IMR-90 (cell line): ENCODE data around the gene LPCAT2. TPM values are rescaled to one million over a fixed set of nuclear protein-coding genes. Genes with fewer than 3 reads are reported as not detected.

Experiments used
- ATAC-seq: fragments of 200-7000 bp; cut with Tn5 transposase; 2 replicates; pipeline ENCODE4 v1.9.1; 2020; ENCODE audit warnings: low read depth, mild to moderate bottlenecking, moderate library complexity
- BruUV-seq: library from RNA; stranded (reverse); fragments of 400-500 nt; replicated peaks from 2 replicates; lab custom pipeline; 2021; lab: Mats Ljungman, UMichigan
- CTCF ChIA-PET: fragments of 300-600 bp; formaldehyde crosslinking; extraction: SDS; loops from one replicate; lab custom pipeline; 2021; ENCODE audit warnings: antibody characterized with exemption; lab: Yijun Ruan, JAX
- POLR2A ChIA-PET: fragments of 300-600 bp; sonication (Branson Sonifier 250); formaldehyde crosslinking; loops from one replicate; lab custom pipeline; 2022; ENCODE audit warnings: antibody characterized with exemption; ENCODE audit not compliant: unreplicated experiment; lab: Charles Lee
- DNase-seq: peaks from one replicate; pipeline ENCODE4 v3.0.0; 2013
- H2AFZ ChIP-seq: replicated peaks from 2 replicates; pipeline ENCODE3; 2013; ENCODE audit warnings: low read length, mild to moderate bottlenecking; ENCODE audit not compliant: poor library complexity
- H2AK5ac ChIP-seq: 2 replicates; pipeline ENCODE4 v1.6.1; 2013; ENCODE audit warnings: low read depth, low read length, inconsistent platforms
- H2AK9ac ChIP-seq: replicated peaks from 2 replicates; pipeline ENCODE3; 2013; ENCODE audit warnings: mild to moderate bottlenecking, low read depth, low read length, moderate library complexity; ENCODE audit not compliant: poor library complexity
- H2BK120ac ChIP-seq: 2 replicates; pipeline ENCODE4 v1.6.1; 2013; ENCODE audit warnings: low read depth, low read length, inconsistent platforms
- H2BK15ac ChIP-seq: 3 replicates; pipeline ENCODE4 v1.6.1; 2013; ENCODE audit warnings: low read depth, low read length, inconsistent platforms
- H2BK20ac ChIP-seq: 2 replicates; pipeline ENCODE4 v1.6.1; 2013; ENCODE audit warnings: low read depth, mild to moderate bottlenecking, inconsistent platforms, low read length, moderate library complexity
- H2BK5ac ChIP-seq: 2 replicates; pipeline ENCODE4 v1.6.1; 2013; ENCODE audit warnings: mild to moderate bottlenecking, low read depth, low read length, inconsistent platforms; ENCODE audit not compliant: poor library complexity, severe bottlenecking
- H3K14ac ChIP-seq: replicated peaks from 2 replicates; pipeline ENCODE4 v1.6.1; 2013; ENCODE audit warnings: low read depth, low read length, inconsistent platforms
- H3K18ac ChIP-seq: 2 replicates; pipeline ENCODE4 v1.6.1; 2013; ENCODE audit warnings: low read depth, low read length, control low read depth
- H3K23ac ChIP-seq: 2 replicates; pipeline ENCODE4 v1.6.1; 2013; ENCODE audit warnings: low read depth, low read length, inconsistent platforms
- H3K27ac ChIP-seq: 2 replicates; pipeline ENCODE4 v1.5.1; 2013; ENCODE audit warnings: mild to moderate bottlenecking, control low read depth, low read length; ENCODE audit not compliant: insufficient read depth
- H3K27me3 ChIP-seq: 2 replicates; pipeline ENCODE4 v1.6.1; 2013; ENCODE audit warnings: low read length; ENCODE audit not compliant: control insufficient read depth, insufficient read depth
- H3K36me3 ChIP-seq: 2 replicates; pipeline ENCODE4 v1.6.1; 2013; ENCODE audit warnings: low read length, mixed read lengths; ENCODE audit not compliant: control insufficient read depth, insufficient read depth
- H3K4ac ChIP-seq: 2 replicates; pipeline ENCODE4 v1.6.1; 2013; ENCODE audit warnings: low read depth, low read length, inconsistent platforms
- H3K4me1 ChIP-seq: 2 replicates; pipeline ENCODE4 v1.6.1; 2013; ENCODE audit warnings: low read length, mixed read lengths; ENCODE audit not compliant: control insufficient read depth, insufficient read depth
- H3K4me2 ChIP-seq: 2 replicates; pipeline ENCODE4 v1.6.1; 2013; ENCODE audit warnings: low read depth, mild to moderate bottlenecking, control low read depth, low read length, moderate library complexity
- H3K4me3 ChIP-seq: 2 replicates; pipeline ENCODE4 v1.5.1; 2013; ENCODE audit warnings: low read depth, mild to moderate bottlenecking, control low read depth, low read length, moderate library complexity; ENCODE audit not compliant: insufficient read depth
- H3K56ac ChIP-seq: 2 replicates; pipeline ENCODE4 v1.6.1; 2013; ENCODE audit warnings: low read length, inconsistent platforms; ENCODE audit not compliant: insufficient read depth; ENCODE audit errors: extremely low read depth
- H3K79me1 ChIP-seq, 2 experiments: 2 replicates each; pipeline ENCODE4 v1.6.1; 2013; ENCODE audit warnings: low read length in 2 of 2, inconsistent platforms in 1 of 2, low read depth in 1 of 2
- H3K9ac ChIP-seq: 2 replicates; pipeline ENCODE4 v1.6.1; 2013; ENCODE audit warnings: low read depth, low read length, control low read depth
- H3K9me1 ChIP-seq: 2 replicates; pipeline ENCODE4 v1.6.1; 2013; ENCODE audit warnings: low read length, inconsistent platforms; ENCODE audit not compliant: insufficient read depth
- H3K9me3 ChIP-seq: 2 replicates; pipeline ENCODE4 v1.6.1; 2013; ENCODE audit warnings: low read length; ENCODE audit not compliant: control insufficient read depth, insufficient read depth
- H4K20me1 ChIP-seq: 2 replicates; pipeline ENCODE4 v1.6.1; 2013; ENCODE audit warnings: low read length, inconsistent platforms; ENCODE audit not compliant: insufficient read depth
- H4K5ac ChIP-seq: 2 replicates; pipeline ENCODE4 v1.6.1; 2013; ENCODE audit warnings: mild to moderate bottlenecking, low read depth, low read length, control low read depth
- H4K8ac ChIP-seq, 2 experiments: 2 replicates each; pipeline ENCODE4 v1.6.1; 2013; ENCODE audit warnings: low read depth in 2 of 2, low read length in 2 of 2, control low read depth in 1 of 2, inconsistent platforms in 1 of 2
- H4K91ac ChIP-seq: 2 replicates; pipeline ENCODE4 v1.6.1; 2013; ENCODE audit warnings: low read depth, low read length, inconsistent platforms; ENCODE audit not compliant: insufficient read depth
- BHLHE40 ChIP-seq: fragments of 150-350 bp; IDR thresholded peaks from 2 replicates; pipeline ENCODE4 v1.6.1; 2016; ENCODE audit warnings: mild to moderate bottlenecking, low read depth, low read length
- CEBPB ChIP-seq: IDR thresholded peaks from 2 replicates; pipeline ENCODE4 v1.6.1; 2012; ENCODE audit warnings: low read depth, low read length, improper control_type of control experiment
- CHD1 ChIP-seq: IDR thresholded peaks from 2 replicates; pipeline ENCODE4 v1.6.1; 2012; ENCODE audit warnings: low read depth, low read length, improper control_type of control experiment
- ELK1 ChIP-seq: fragments of 150-350 bp; IDR thresholded peaks from 2 replicates; pipeline ENCODE4 v1.6.1; 2016; ENCODE audit warnings: low read depth, mild to moderate bottlenecking, low read length, moderate library complexity, borderline replicate concordance
- FOS ChIP-seq: fragments of 150-350 bp; IDR thresholded peaks from 2 replicates; pipeline ENCODE4 v1.6.1; 2016; ENCODE audit warnings: low read depth, low read length
- MAFK ChIP-seq: IDR thresholded peaks from 2 replicates; pipeline ENCODE4 v1.6.1; 2012; ENCODE audit warnings: low read depth, low read length, improper control_type of control experiment
- MAZ ChIP-seq: IDR thresholded peaks from 2 replicates; pipeline ENCODE4 v1.6.1; 2012; ENCODE audit warnings: low read depth, mild to moderate bottlenecking, low read length, improper control_type of control experiment, moderate library complexity, borderline replicate concordance
- MXI1 ChIP-seq: IDR thresholded peaks from 2 replicates; pipeline ENCODE4 v1.6.1; 2012; ENCODE audit warnings: low read depth, mild to moderate bottlenecking, low read length, moderate library complexity, borderline replicate concordance
- NFE2L2 ChIP-seq: fragments of 150-350 bp; IDR thresholded peaks from 2 replicates; pipeline ENCODE4 v1.6.1; 2016; ENCODE audit warnings: low read depth, mild to moderate bottlenecking, low read length
- POLR2A ChIP-seq: IDR thresholded peaks from 2 replicates; pipeline ENCODE4 v1.6.1; 2012; ENCODE audit warnings: mild to moderate bottlenecking, low read depth, low read length
- RAD21 ChIP-seq: IDR thresholded peaks from 2 replicates; pipeline ENCODE4 v1.6.1; 2012; ENCODE audit warnings: low read length, improper control_type of control experiment
- RCOR1 ChIP-seq: IDR thresholded peaks from 2 replicates; pipeline ENCODE4 v1.6.1; 2012; ENCODE audit warnings: mild to moderate bottlenecking, low read length, improper control_type of control experiment; ENCODE audit not compliant: insufficient replicate concordance
- RFX5 ChIP-seq: IDR thresholded peaks from 2 replicates; pipeline ENCODE4 v1.8.0; 2012; ENCODE audit warnings: low read depth, mild to moderate bottlenecking, low read length, moderate library complexity
- SMC3 ChIP-seq: fragments of 150-350 bp; IDR thresholded peaks from 2 replicates; pipeline ENCODE4 v1.6.1; 2016; ENCODE audit warnings: low read depth, mild to moderate bottlenecking, antibody characterized with exemption, low read length, moderate library complexity
- USF2 ChIP-seq: fragments of 150-350 bp; IDR thresholded peaks from 2 replicates; pipeline ENCODE4 v1.6.1; 2017; ENCODE audit warnings: mild to moderate bottlenecking, antibody characterized with exemption, low read length, low read depth
- dilution Hi-C: fragments of 300-500 bp; cut with HindIII; formaldehyde crosslinking; loops from one replicate; pipeline ENCODE4 v1.14.3; 2018; ENCODE audit warnings: low sequenced_read_pairs; ENCODE audit not compliant: unreplicated experiment
- in situ Hi-C: fragments of 300-500 bp; cut with MboI; formaldehyde crosslinking; loops from 3 replicates; pipeline ENCODE4 v1.14.3; 2019; ENCODE audit warnings: low sequenced_read_pairs, inconsistent platforms, mixed read lengths
- intact Hi-C: fragments of 100-400 bp; cut with micrococcal nuclease; formaldehyde crosslinking; loops from 2 replicates; pipeline ENCODE4 v1.10.0; 2022
- polyA plus RNA-seq, 3 experiments: library from polyadenylated mRNA; depleted of rRNA; stranded (reverse); fragments of >200 nt; gene quantifications; 2 replicates each; pipeline ENCODE4 v1.2.3, GENCODE V29; 2012; ENCODE audit warnings: low replicate concordance in 1 of 3
- total RNA-seq: library from RNA; depleted of rRNA; stranded (reverse); fragments of >200 nt; gene quantifications from 2 replicates; pipeline ENCODE4 v1.2.3, GENCODE V29; 2012
- TF ChIP-seq, protein P1 (sequence below): conservative IDR thresholded peaks from 2 replicates; pipeline ENCODE4 v1.5.1; 2012; ENCODE audit warnings: mild to moderate bottlenecking, low read depth, low read length, improper control_type of control experiment

Gene LPCAT2
- total and polyA plus RNA-seq, 2 of the 4 experiments (the other 2 are of a cell fraction), result 8.6 to 8.7 TPM

DNA sequence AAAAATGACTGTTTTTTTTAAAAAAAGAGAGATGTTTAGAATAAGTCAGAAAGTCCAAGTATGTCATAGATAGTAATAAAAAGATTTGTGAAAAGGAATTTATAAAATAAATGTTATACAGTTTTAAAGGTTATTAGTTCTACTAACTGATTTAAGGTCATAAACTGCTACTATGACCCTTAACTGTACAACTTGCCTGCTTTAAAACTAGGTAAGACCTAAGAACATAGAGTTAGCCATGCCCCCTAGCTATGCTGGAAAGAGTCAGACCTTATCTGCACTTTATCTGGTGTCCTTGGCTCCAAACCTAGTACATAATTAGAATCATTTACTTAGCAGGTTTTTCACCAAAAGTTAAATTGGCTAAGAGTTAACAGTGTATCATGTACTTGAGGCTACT lies 123.4 kb downstream of the LPCAT2 start:
- Histone ChIP-seq H4K8ac (no peak overlapping the region), H3K56ac (no peak overlapping the region), H2BK5ac (no peak overlapping the region), H3K27ac (no peak overlapping the region), H3K36me3 (no peaks in the 10 kb centered on the region), H2AFZ (no peak overlapping the region), H3K9me3 (no peaks in the 10 kb centered on the region; the same call in none of the 2 replicates), H2AK5ac (no peak overlapping the region), H3K23ac (no peak overlapping the region), H4K5ac (no peak overlapping the region), H3K4me3 (no peak overlapping the region), H3K14ac (no peak overlapping the region), H3K4me1 (no peaks in the 10 kb centered on the region), H3K4me2 (no peak overlapping the region), H4K91ac (no peak overlapping the region), H4K20me1 (no peaks in the 10 kb centered on the region), H2AK9ac (no peak overlapping the region), H3K9ac (no peak overlapping the region), H3K18ac (no peak overlapping the region), H2BK15ac (no peak overlapping the region), H3K27me3 (peaks cover 29% of the 10 kb centered on the region), H3K4ac (no peak overlapping the region), H2BK120ac (no peak overlapping the region), H3K9me1 (no peaks in the 10 kb centered on the region), H3K79me1 (no peaks in the 10 kb centered on the region), H2BK20ac (no peak overlapping the region)
- POLR2A ChIA-PET, result no interaction called here
- no peak for ATAC-seq
- BruUV-seq, result no TSS peak
- TF ChIP-seq POLR2A, result no peak
- TF ChIP-seq CEBPB, result no peak
- no peak for TF ChIP-seq CHD1
- TF ChIP-seq FOS, result no peak
- TF ChIP-seq, protein P1, sequence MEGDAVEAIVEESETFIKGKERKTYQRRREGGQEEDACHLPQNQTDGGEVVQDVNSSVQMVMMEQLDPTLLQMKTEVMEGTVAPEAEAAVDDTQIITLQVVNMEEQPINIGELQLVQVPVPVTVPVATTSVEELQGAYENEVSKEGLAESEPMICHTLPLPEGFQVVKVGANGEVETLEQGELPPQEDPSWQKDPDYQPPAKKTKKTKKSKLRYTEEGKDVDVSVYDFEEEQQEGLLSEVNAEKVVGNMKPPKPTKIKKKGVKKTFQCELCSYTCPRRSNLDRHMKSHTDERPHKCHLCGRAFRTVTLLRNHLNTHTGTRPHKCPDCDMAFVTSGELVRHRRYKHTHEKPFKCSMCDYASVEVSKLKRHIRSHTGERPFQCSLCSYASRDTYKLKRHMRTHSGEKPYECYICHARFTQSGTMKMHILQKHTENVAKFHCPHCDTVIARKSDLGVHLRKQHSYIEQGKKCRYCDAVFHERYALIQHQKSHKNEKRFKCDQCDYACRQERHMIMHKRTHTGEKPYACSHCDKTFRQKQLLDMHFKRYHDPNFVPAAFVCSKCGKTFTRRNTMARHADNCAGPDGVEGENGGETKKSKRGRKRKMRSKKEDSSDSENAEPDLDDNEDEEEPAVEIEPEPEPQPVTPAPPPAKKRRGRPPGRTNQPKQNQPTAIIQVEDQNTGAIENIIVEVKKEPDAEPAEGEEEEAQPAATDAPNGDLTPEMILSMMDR, result no peak
- TF ChIP-seq USF2, result no peak
- TF ChIP-seq MAZ, result no peak
- no peak for TF ChIP-seq BHLHE40
- TF ChIP-seq MAFK, result no peak
- no peak for TF ChIP-seq SMC3
- TF ChIP-seq RFX5, result no peak
- no peak for TF ChIP-seq RCOR1
- TF ChIP-seq ELK1, result no peak
- TF ChIP-seq NFE2L2, result no peak
- no peak for TF ChIP-seq MXI1
- no peak for TF ChIP-seq RAD21
- intact Hi-C loops (no loop called here), dilution Hi-C loops (no loop called here), in situ Hi-C loops (no loop called here)
- no peak for DNase-seq
- CTCF ChIA-PET, result no interaction called here
